Uterine smooth muscle cell (primary cell): Measurements from ENCODE around the gene TICAM2. TPM values are rescaled to one million over a fixed set of nuclear protein-coding genes. Genes with fewer than 3 reads are reported as not detected.

Experiments used
- total RNA-seq: library from RNA; depleted of rRNA; stranded (reverse); fragments of >200 nt; gene quantifications from 2 replicates; pipeline ENCODE4 v1.2.3, GENCODE V29; 2014

Gene TICAM2
- total RNA-seq = 4.1 and 7.6 TPM in 2 replicates

GRCh38 chr5:115601701-115602590 is at the start of gene TICAM2:
Gene TICAM2, minus strand, starts transcription at chr5:115602479. Its CDS starts 21,223 bp downstream, at chr5:115581256.

GRCh38 chr5:115625579-115626444 is 23.5 kb upstream of the TICAM2 start, which contains the start of gene TMED7:
Gene TMED7, minus strand, starts transcription at chr5:115626036. Its CDS starts 244 bp downstream, at chr5:115625792.

GRCh38 chr5:115544436-115545350 is 57.6 kb downstream of the TICAM2 start, which contains the start of gene FEM1C:
Gene FEM1C, minus strand, starts transcription at chr5:115544775. Its CDS starts 1,282 bp downstream, at chr5:115543493.

Other genes starting within 250 kb of the TICAM2 start
- gene FEM1C, start 57.7 kb downstream of the TICAM2 start, total RNA-seq = 25.7 and 27.9 TPM in 2 replicates
- 164 and 207 TPM in 2 replicates for gene TMED7, start 23.6 kb upstream of the TICAM2 start, total RNA-seq
- 3.4 and 9.5 TPM in 2 replicates for gene CDO1, start 214.2 kb upstream of the TICAM2 start, total RNA-seq
- 75.7 and 93.4 TPM in 2 replicates for gene ATG12, start 239.1 kb upstream of the TICAM2 start, total RNA-seq
- gene AP3S1, start 239.5 kb upstream of the TICAM2 start, total RNA-seq = 75.6 and 77.6 TPM in 2 replicates